LHCN-M2 (cell line): ENCODE data around the gene LCE1D. TPM values are rescaled to one million over a fixed set of nuclear protein-coding genes. Genes with fewer than 3 reads are reported as not detected.

Experiments
- DNase-seq: peaks from one replicate; pipeline ENCODE4 v3.0.0-alpha.2; 2012; ENCODE audit warnings: low read depth
- total RNA-seq: library from RNA; depleted of rRNA; stranded (reverse); fragments of >200 nt; gene quantifications from 2 replicates; pipeline ENCODE4 v1.2.3, GENCODE V29; 2014; rRNA removed

The LCE1D gene
- total RNA-seq, 1 experiment from 2014 or later = not detected

- no peak for DNase-seq
These were observed 15.2 kb downstream of the LCE1D start, which contains the start of gene LCE1B for GRCh38 chr1:152811671-152812070. Gene LCE1B (plus strand): TSS chr1:152811971. CDS start chr1:152812447, 476 bp downstream.

- no peak for DNase-seq
These were observed 20.8 kb downstream of the LCE1D start for GRCh38 chr1:152817309-152817708.

- DNase-seq = no peak
These were observed 26.8 kb downstream of the LCE1D start for GRCh38 chr1:152823294-152823693.

DNA sequence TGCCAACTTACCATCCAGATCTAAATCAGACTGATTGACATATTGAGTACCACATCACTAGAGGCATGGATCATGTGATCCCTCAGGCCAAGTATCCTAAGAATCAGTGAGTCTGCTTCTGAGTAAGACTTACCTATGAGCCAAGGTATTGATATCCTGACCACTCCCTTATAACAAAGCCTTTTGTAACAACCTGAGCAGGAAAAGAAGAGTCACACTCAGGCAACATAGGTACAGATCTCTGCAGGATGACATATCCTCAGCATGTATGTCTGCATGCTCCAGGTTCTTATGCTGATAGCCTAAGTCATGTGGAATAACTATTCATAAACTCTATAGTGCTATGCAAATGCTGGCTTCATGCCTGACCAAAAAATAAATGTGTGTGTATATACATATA is 28.4 kb downstream of the LCE1D start:
- DNase-seq = no peak

GRCh38 chr1:152827173-152827572 is 30.7 kb downstream of the LCE1D start, which contains the start of gene LCE1A:
Gene LCE1A (plus strand): TSS chr1:152827473. CDS start chr1:152827473, 0 bp downstream.
- no peak for DNase-seq

DNA sequence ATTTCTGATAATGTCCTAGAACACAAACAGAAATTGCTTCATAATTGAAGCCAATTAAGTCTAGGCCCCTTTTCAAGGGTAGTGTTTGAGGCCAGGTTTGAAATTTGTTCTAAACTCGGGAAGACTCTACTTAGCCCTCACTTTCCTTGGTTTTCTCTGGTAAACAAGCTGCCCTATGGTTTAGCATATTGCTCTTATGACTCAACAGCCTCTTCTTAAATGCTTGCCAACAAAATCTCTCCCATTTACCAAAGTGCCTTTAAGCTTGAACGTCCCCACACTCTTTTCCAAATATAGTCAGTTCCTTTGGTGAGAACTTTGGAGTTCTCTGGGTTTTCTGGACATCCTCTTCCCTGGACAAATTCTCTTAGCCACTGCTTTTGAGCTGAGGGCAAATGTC is 40.3 kb downstream of the LCE1D start:
- DNase-seq = no peak

DNA sequence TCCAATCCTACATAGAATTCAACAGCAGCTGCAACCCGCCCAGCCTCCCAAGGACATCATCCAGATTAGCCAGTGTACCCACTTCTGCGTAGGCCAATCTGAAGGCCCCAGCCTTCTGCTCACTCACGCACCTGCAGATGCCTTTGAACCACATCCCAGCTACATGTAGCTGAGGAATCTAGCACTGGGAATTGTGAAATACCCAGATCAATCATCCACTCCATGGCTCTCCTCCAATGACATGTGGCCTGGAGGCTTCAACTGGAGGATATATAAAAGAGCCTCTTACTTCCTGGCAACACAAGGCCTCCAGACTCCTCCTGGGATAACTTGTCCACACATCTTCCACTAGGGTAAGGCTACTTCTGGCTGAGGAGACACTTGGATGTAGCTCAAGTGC is 46.0 kb downstream of the LCE1D start, which contains the start of gene LCE6A:
LCE6A (plus strand) TSS at position 301 of the 400 bp plus-strand sequence. CDS start 665 bp downstream, outside the sequence.
- DNase-seq = no peak

Other genes starting within 250 kb of the LCE1D start
- gene LCE3E, start 229.9 kb upstream of the LCE1D start, total RNA-seq = not detected in 2 replicates
- 0.32 and 0.69 TPM in 2 replicates for gene LCE3D, start 216.2 kb upstream of the LCE1D start, total RNA-seq
- gene LCE3C, start 196.5 kb upstream of the LCE1D start, total RNA-seq = not detected in 2 replicates
- not detected in 2 replicates for gene LCE3B, start 182.9 kb upstream of the LCE1D start, total RNA-seq
- not detected in 2 replicates for gene LCE3A, start 173.6 kb upstream of the LCE1D start, total RNA-seq
- gene LCE2D, start 133.3 kb upstream of the LCE1D start, total RNA-seq = not detected in 2 replicates
- gene LCE2C, start 121.4 kb upstream of the LCE1D start, total RNA-seq = not detected in 2 replicates
- gene LCE2B, start 110.6 kb upstream of the LCE1D start, total RNA-seq = not detected in 2 replicates
- gene LCE2A, start 98.4 kb upstream of the LCE1D start, total RNA-seq = not detected in 2 replicates
- gene LCE4A, start 88.6 kb upstream of the LCE1D start, total RNA-seq = not detected in 2 replicates
- 0.13 TPM in 1 of 2 replicates, not detected in the other for gene KPRP, start 38.7 kb upstream of the LCE1D start, total RNA-seq
- gene LCE1F, start 21.6 kb upstream of the LCE1D start, total RNA-seq = not detected in 2 replicates
- not detected in 2 replicates for gene LCE1E, start 10.5 kb upstream of the LCE1D start, total RNA-seq
- gene LCE1C, start 9.9 kb downstream of the LCE1D start, total RNA-seq = not detected in 2 replicates
- not detected in 2 replicates for gene LCE1B, start 15.2 kb downstream of the LCE1D start, total RNA-seq
- not detected in 2 replicates for gene LCE1A, start 30.8 kb downstream of the LCE1D start, total RNA-seq
- gene LCE6A, start 46.1 kb downstream of the LCE1D start, total RNA-seq = not detected in 2 replicates
- not detected in 2 replicates for gene LCE7A, start 63.3 kb downstream of the LCE1D start, total RNA-seq
- gene SMCP, start 81.6 kb downstream of the LCE1D start, total RNA-seq = not detected in 2 replicates
- not detected in 2 replicates for gene IVL, start 111.8 kb downstream of the LCE1D start, total RNA-seq
- not detected in 2 replicates for gene SPRR5, start 150.5 kb downstream of the LCE1D start, total RNA-seq
- not detected in 2 replicates for gene SPRR4, start 173.9 kb downstream of the LCE1D start, total RNA-seq
- not detected in 2 replicates for gene SPRR1A, start 187.4 kb downstream of the LCE1D start, total RNA-seq
- not detected in 2 replicates for gene SPRR3, start 205.0 kb downstream of the LCE1D start, total RNA-seq
- not detected in 2 replicates for gene SPRR1B, start 234.5 kb downstream of the LCE1D start, total RNA-seq
- not detected in 2 replicates for gene SPRR2D, start 244.4 kb downstream of the LCE1D start, total RNA-seq